Natural killer cell treated with Interleukin-12 subunit alpha and Interleukin-12 subunit beta and Interleukin-15 and Interleukin-18, amount 100 ng/mL, for 72 hours (primary cell): ENCODE measurements around the gene PDZK1IP1. TPM values are rescaled to one million over a fixed set of nuclear protein-coding genes. Genes with fewer than 3 reads are reported as not detected.

Experiments used
- ATAC-seq, 2 donors: fragments of 150-1000 bp; cut with Tn5 transposase in 1 of 2; sonication (Bioruptor Pico), chemical (Tn5 transposase) in 1 of 2; 2 replicates each; pipeline ENCODE4 v1.10.0; 2021
- DNase-seq: peaks from one replicate; pipeline ENCODE4 v3.0.0; 2022; ENCODE audit warnings: low spot score
- H3K27ac Mint-ChIP-seq, 2 donors: 1 replicate in 1 of 2; 2 replicates in 1 of 2; pipeline ENCODE4 v1.8.0; 2022; ENCODE audit warnings: mixed read lengths in 2 of 2, mild to moderate bottlenecking in 1 of 2, moderate library complexity in 1 of 2
- H3K27me3 Mint-ChIP-seq, 2 donors: 1 replicate in 1 of 2; 2 replicates in 1 of 2; pipeline ENCODE4 v1.8.0; 2022; ENCODE audit warnings: mixed read lengths in 2 of 2
- H3K36me3 Mint-ChIP-seq: one replicate; pipeline ENCODE4 v1.8.0; 2022; ENCODE audit warnings: mixed read lengths
- H3K4me1 Mint-ChIP-seq, 2 donors: 1 replicate in 1 of 2; 2 replicates in 1 of 2; pipeline ENCODE4 v1.8.0; 2022; ENCODE audit warnings: low read depth in 2 of 2, mixed read lengths in 2 of 2, mild to moderate bottlenecking in 1 of 2
- H3K4me3 Mint-ChIP-seq: one replicate; pipeline ENCODE4 v1.8.0; 2022; ENCODE audit warnings: mixed read lengths
- H3K9me3 Mint-ChIP-seq: 2 replicates; pipeline ENCODE4 v1.8.0; 2022; ENCODE audit warnings: mixed read lengths
- total RNA-seq, 2 donors: library from RNA; stranded (reverse); gene quantifications; one replicate each; pipeline ENCODE4 v1.2.3, GENCODE V29; 2022

Gene PDZK1IP1
- total RNA-seq, 2 donors from 2014 or later: not detected

- Mint-ChIP-seq H3K4me1 (no peaks in the 10 kb centered on the region), H3K4me3 (no peak overlapping the region), H3K27ac (no peak overlapping the region), H3K27me3 (peaks cover 8 to 28% of the 10 kb centered on the region in 2 donors), H3K36me3 (no peaks in the 10 kb centered on the region), H3K9me3 (no peaks in the 10 kb centered on the region)
- DNase-seq: no peak
- ATAC-seq: no peak
Observed at GRCh38 chr1:47137925-47138615, 51.8 kb downstream of the PDZK1IP1 start.

- no peaks in the 10 kb centered on the region for H3K9me3 Mint-ChIP-seq
- no peak for DNase-seq
- H3K36me3 Mint-ChIP-seq: no peaks in the 10 kb centered on the region
- H3K4me1 Mint-ChIP-seq: no peaks in the 10 kb centered on the region
- H3K27ac Mint-ChIP-seq: no peak within 1 kb of the TSS
- no peak for ATAC-seq
- no peak within 1 kb of the TSS for H3K4me3 Mint-ChIP-seq
- H3K27me3 Mint-ChIP-seq: peaks cover 12 to 33% of the 10 kb centered on the region in 2 donors
Observed at GRCh38 chr1:47137198-47137597, 52.6 kb downstream of the PDZK1IP1 start, which contains the start of gene CYP4A22. Gene CYP4A22, plus strand, starts transcription at chr1:47137441. Its CDS starts 45 bp downstream, at chr1:47137486.

Other genes starting within 250 kb of the PDZK1IP1 start
- not detected for gene CYP4A11, start 248.6 kb downstream of the PDZK1IP1 start, total RNA-seq
- gene CYP4X1, start 166.4 kb downstream of the PDZK1IP1 start, total RNA-seq: not detected
- not detected for gene CYP4Z1, start 122.8 kb downstream of the PDZK1IP1 start, total RNA-seq
- not detected for gene CYP4A22, start 52.6 kb downstream of the PDZK1IP1 start, total RNA-seq
- 1 to 10 TPM in 1 of 2 donors, not detected in 1; 1.7 TPM for gene TAL1, start 42.2 kb upstream of the PDZK1IP1 start, total RNA-seq
- gene STIL, start 124.1 kb upstream of the PDZK1IP1 start, total RNA-seq: 10 to 100 TPM; 17.6 to 42.7 TPM
- gene CMPK1, start 143.8 kb upstream of the PDZK1IP1 start, total RNA-seq: 100 to 1,000 TPM in 1 of 2 donors, 10 to 100 TPM in 1; 90.7 to 112 TPM
- gene FOXE3, start 226.2 kb upstream of the PDZK1IP1 start, total RNA-seq: not detected
- gene FOXD2, start 248.0 kb upstream of the PDZK1IP1 start, total RNA-seq: under 1 TPM; 0.33 to 0.36 TPM